GOT3 (cell line): Measurements from ENCODE around the gene FSTL4.
"Not testable (repeated sequence)": the region's sequence is repeated elsewhere in the genome, so short reads cannot be mapped to it uniquely, and the experiment has no call there.

Experiments used
- DNase-seq: peaks from one replicate; lab custom pipeline; 2025; ENCODE audit warnings: mixed read lengths; lab: John Stamatoyannopoulos, UW

The FSTL4 gene

GRCh38 chr5:133552925-133553525 lies 59.3 kb downstream of the FSTL4 start:
- DNase-seq: no peak

GRCh38 chr5:133546500-133546899 lies 65.8 kb downstream of the FSTL4 start:
- DNase-seq: no peak

GRCh38 chr5:133544346-133544745 lies 68.0 kb downstream of the FSTL4 start:
- DNase-seq: no peak

GRCh38 chr5:133539818-133540217 lies 72.5 kb downstream of the FSTL4 start:
- DNase-seq: no peak

- DNase-seq: no peak
Measured at GRCh38 chr5:133538718-133539117, 73.6 kb downstream of the FSTL4 start.

GRCh38 chr5:133535241-133535929 lies 77.0 kb downstream of the FSTL4 start:
- DNase-seq: not testable (repeated sequence)

GRCh38 chr5:133534566-133534965 lies 77.8 kb downstream of the FSTL4 start:
- DNase-seq: no peak

- no peak for DNase-seq
Measured at GRCh38 chr5:133533541-133533940, 78.8 kb downstream of the FSTL4 start.

- no peak for DNase-seq
Measured at GRCh38 chr5:133531594-133531993, 80.7 kb downstream of the FSTL4 start.

GRCh38 chr5:133531178-133531577 lies 81.2 kb downstream of the FSTL4 start:
- no peak for DNase-seq

GRCh38 chr5:133530270-133530669 lies 82.1 kb downstream of the FSTL4 start:
- no peak for DNase-seq

- DNase-seq: no peak
Measured at GRCh38 chr5:133528841-133529240, 83.5 kb downstream of the FSTL4 start.

GRCh38 chr5:133527311-133527710 lies 85.0 kb downstream of the FSTL4 start:
- DNase-seq: no peak

- DNase-seq: no peak
Measured at GRCh38 chr5:133526368-133526767, 86.0 kb downstream of the FSTL4 start.

- no peak for DNase-seq
Measured at GRCh38 chr5:133525126-133525525, 87.2 kb downstream of the FSTL4 start.

GRCh38 chr5:133524666-133525065 lies 87.7 kb downstream of the FSTL4 start:
- DNase-seq: no peak

- DNase-seq: no peak
Measured at GRCh38 chr5:133523961-133524586, 88.3 kb downstream of the FSTL4 start.

GRCh38 chr5:133523013-133523658 lies 89.2 kb downstream of the FSTL4 start:
- no peak for DNase-seq

- DNase-seq: no peak
Measured at GRCh38 chr5:133521801-133522200, 90.5 kb downstream of the FSTL4 start.

GRCh38 chr5:133520991-133521706 lies 91.2 kb downstream of the FSTL4 start:
- no peak for DNase-seq

GRCh38 chr5:133520062-133520461 lies 92.3 kb downstream of the FSTL4 start:
- no peak for DNase-seq

- no peak for DNase-seq
Measured at GRCh38 chr5:133519191-133519590, 93.2 kb downstream of the FSTL4 start.
